SK-N-SH (cell line): ENCODE measurements around the gene MFSD12. TPM values are rescaled to one million over a fixed set of nuclear protein-coding genes. Genes with fewer than 3 reads are reported as not detected.

Experiments
- CTCF ChIA-PET: fragments of 300-600, 350-600 bp; formaldehyde crosslinking; extraction: SDS; loops from one replicate; lab custom pipeline; 2021; lab: Yijun Ruan, JAX
- POLR2A ChIA-PET: fragments of 350-600 bp; sonication (Branson Sonifier 250); formaldehyde crosslinking; extraction: SDS; loops from one replicate; lab custom pipeline; 2020; ENCODE audit warnings: antibody characterized with exemption, inconsistent platforms; lab: Yijun Ruan, JAX
- DNase-seq: peaks from one replicate; pipeline ENCODE4 v3.0.0; 2012
- H2AFZ ChIP-seq: fragments of 200-600 bp; sonication (generic); 2 replicates; pipeline ENCODE4 v1.8.1; 2016; ENCODE audit warnings: antibody characterized with exemption, mild to moderate bottlenecking, low read depth
- H3F3A ChIP-seq: fragments of 200-600 bp; sonication (generic); replicated peaks from 2 replicates; pipeline ENCODE3; 2016; ENCODE audit warnings: antibody characterized with exemption, mild to moderate bottlenecking; ENCODE audit not compliant: insufficient read depth
- H3K27ac ChIP-seq, 2 experiments: fragments of 200-500 bp in 1 of 2; fragments of 200-600 bp in 1 of 2; sonication (Bioruptor generic) in 1 of 2; sonication (generic), shearing (Covaris generic) in 1 of 2; 2 replicates each; pipeline versions ENCODE4 v1.5.1 to v1.6.1; 2014 to 2016; ENCODE audit warnings: low read depth in 2 of 2, inconsistent platforms in 1 of 2, low read length in 1 of 2, mild to moderate bottlenecking in 1 of 2, mixed read lengths in 1 of 2
- H3K27me3 ChIP-seq: fragments of 200-600 bp; sonication (generic), shearing (Covaris generic); 2 replicates; pipeline ENCODE4 v1.6.1; 2016; ENCODE audit warnings: mixed run types; ENCODE audit not compliant: insufficient read depth
- H3K36me3 ChIP-seq, 2 experiments: fragments of 200-500 bp in 1 of 2; fragments of 200-600 bp in 1 of 2; sonication (Bioruptor generic) in 1 of 2; sonication (generic) in 1 of 2; replicated peaks in 1 of 2; 2 replicates each; pipeline versions ENCODE3 to v1.5.1; 2014 to 2016; ENCODE audit warnings: low read length in 1 of 2, mild to moderate bottlenecking in 1 of 2; ENCODE audit not compliant: insufficient read depth in 2 of 2, control insufficient read depth in 1 of 2
- H3K4me1 ChIP-seq, 2 experiments: fragments of 200-500 bp in 1 of 2; fragments of 200-600 bp in 1 of 2; sonication (Bioruptor generic) in 1 of 2; sonication (generic), shearing (Covaris generic) in 1 of 2; 2 replicates each; pipeline versions ENCODE4 v1.5.1 to v1.6.1; 2014 to 2016; ENCODE audit warnings: low read depth in 1 of 2, low read length in 1 of 2, mixed run types in 1 of 2; ENCODE audit not compliant: insufficient read depth in 2 of 2, control insufficient read depth in 1 of 2
- H3K4me2 ChIP-seq: fragments of 200-600 bp; sonication (generic), shearing (Covaris generic); 2 replicates; pipeline ENCODE4 v1.6.1; 2017; ENCODE audit warnings: mixed run types
- H3K4me3 ChIP-seq, 2 experiments: fragments of 200-500 bp in 1 of 2; fragments of 200-600 bp in 1 of 2; sonication (Bioruptor generic) in 1 of 2; sonication (generic), shearing (Covaris generic) in 1 of 2; 2 replicates each; pipeline versions ENCODE4 v1.5.1 to v1.8.1; 2014 to 2016; ENCODE audit warnings: low read depth in 2 of 2, inconsistent platforms in 1 of 2, low read length in 1 of 2, mild to moderate bottlenecking in 1 of 2, mixed read lengths in 1 of 2, moderate library complexity in 1 of 2
- H3K79me2 ChIP-seq: fragments of 200-600 bp; sonication (generic); 2 replicates; pipeline ENCODE4 v1.8.1; 2017; ENCODE audit warnings: mild to moderate bottlenecking; ENCODE audit not compliant: insufficient read depth
- H3K9ac ChIP-seq: fragments of 200-600 bp; sonication (generic); 2 replicates; pipeline ENCODE4 v1.6.1; 2017; ENCODE audit warnings: mixed run types
- H3K9me2 ChIP-seq: fragments of 200-600 bp; sonication (generic); 2 replicates; pipeline ENCODE4 v1.6.1; 2017; ENCODE audit warnings: mixed run types
- H3K9me3 ChIP-seq: fragments of 200-600 bp; sonication (generic); 2 replicates; pipeline ENCODE4 v1.6.1; 2017; ENCODE audit warnings: mixed run types, mild to moderate bottlenecking, moderate library complexity
- H4K20me1 ChIP-seq: fragments of 200-600 bp; sonication (generic); 2 replicates; pipeline ENCODE4 v1.6.1; 2017; ENCODE audit warnings: mild to moderate bottlenecking, mixed run types; ENCODE audit not compliant: insufficient read depth
- CHD2 ChIP-seq: fragments of 150-350 bp; IDR thresholded peaks from 2 replicates; pipeline ENCODE4 v1.6.1; 2018; ENCODE audit warnings: low read length; ENCODE audit not compliant: partially characterized antibody
- CTCF ChIP-seq: fragments of 200-600 bp; sonication (generic); IDR thresholded peaks from 2 replicates; pipeline ENCODE4 v1.6.1; 2017; ENCODE audit warnings: antibody characterized with exemption, mild to moderate bottlenecking, moderate library complexity
- ELF1 ChIP-seq: IDR thresholded peaks from 2 replicates; pipeline ENCODE4 v1.4.0; 2012
- EZH2phosphoT487 ChIP-seq: fragments of 200-600 bp; sonication (generic); IDR thresholded peaks from 2 replicates; pipeline ENCODE4 v1.6.1; 2017; ENCODE audit warnings: low read depth, mixed run types, mild to moderate bottlenecking, antibody characterized with exemption, moderate library complexity, borderline replicate concordance
- FOSL2 ChIP-seq: IDR thresholded peaks from 2 replicates; pipeline ENCODE4 v1.4.0; 2012; ENCODE audit warnings: low read depth, mild to moderate bottlenecking, moderate library complexity, borderline replicate concordance
- FOXJ3 ChIP-seq: sonication (generic); formaldehyde crosslinking; IDR thresholded peaks from 2 replicates; pipeline ENCODE4 v1.5.1; 2020; ENCODE audit warnings: mild to moderate bottlenecking, missing genetic modification reagents
- MEF2A ChIP-seq: IDR thresholded peaks from 2 replicates; pipeline ENCODE4 v1.4.0; 2012; ENCODE audit warnings: low read depth, borderline replicate concordance
- NFIC ChIP-seq: IDR thresholded peaks from 2 replicates; pipeline ENCODE4 v1.4.0; 2012; ENCODE audit warnings: borderline replicate concordance
- PBX3 ChIP-seq: IDR thresholded peaks from 2 replicates; pipeline ENCODE4; 2012
- RCOR1 ChIP-seq: fragments of 150-350 bp; IDR thresholded peaks from 2 replicates; pipeline ENCODE4 v1.6.1; 2017; ENCODE audit warnings: antibody characterized with exemption, low read length
- SIN3A ChIP-seq: IDR thresholded peaks from 2 replicates; pipeline ENCODE4 v1.6.1; 2012; ENCODE audit warnings: low read depth, mild to moderate bottlenecking, low read length, moderate library complexity, borderline replicate concordance
- TAF1 ChIP-seq: IDR thresholded peaks from 2 replicates; pipeline ENCODE4 v1.6.1; 2012; ENCODE audit warnings: low read depth, mild to moderate bottlenecking, low read length, moderate library complexity, borderline replicate concordance
- TCF12 ChIP-seq: IDR thresholded peaks from 2 replicates; pipeline ENCODE4 v1.4.0; 2012
- USF1 ChIP-seq: IDR thresholded peaks from 2 replicates; pipeline ENCODE4 v1.4.0; 2012; ENCODE audit warnings: low read depth, borderline replicate concordance
- USF2 ChIP-seq: fragments of 150-350 bp; IDR thresholded peaks from 2 replicates; pipeline ENCODE4 v1.6.1; 2017; ENCODE audit warnings: antibody characterized with exemption, low read length, low read depth, borderline replicate concordance
- WGBS: methylation state at CpG from one replicate; pipeline ENCODE4 v1.1.6; 2017; ENCODE audit warnings: low lambda C conversion rate; 5-methylcytosine and 5-hydroxymethylcytosine counted together
- polyA plus RNA-seq, 3 experiments: library from polyadenylated mRNA; depleted of rRNA; stranded (reverse); fragments of >200 nt; gene quantifications; 2 replicates each; pipeline ENCODE4 v1.2.3, GENCODE V29; 2012
- TF ChIP-seq, protein P1 (sequence below): fragments of 150-350 bp; IDR thresholded peaks from 2 replicates; pipeline ENCODE4 v1.6.1; 2016; ENCODE audit warnings: mild to moderate bottlenecking, low read depth, low read length
- TF ChIP-seq, protein P2 (sequence below): IDR thresholded peaks from 2 replicates; pipeline ENCODE4 v1.4.0; 2012; ENCODE audit warnings: low read depth
- TF ChIP-seq, protein P3 (sequence below): IDR thresholded peaks from 2 replicates; pipeline ENCODE4 v1.4.0; 2012; ENCODE audit warnings: low read depth, borderline replicate concordance

MFSD12 gene
- polyA plus RNA-seq, 1 of the 3 experiments (the other 2 are of a cell fraction): 53.3 TPM

GRCh38 chr19:3511506-3512251, 45.7 kb downstream of the MFSD12 start (continued):
- TF ChIP-seq PBX3 (no peak), FOSL2 (no peak), MEF2A (no peak), NFIC (no peak), USF2 (no peak), ELF1 (no peak), RCOR1 (no peak), CHD2 (no peak)
- TF ChIP-seq, protein P1, sequence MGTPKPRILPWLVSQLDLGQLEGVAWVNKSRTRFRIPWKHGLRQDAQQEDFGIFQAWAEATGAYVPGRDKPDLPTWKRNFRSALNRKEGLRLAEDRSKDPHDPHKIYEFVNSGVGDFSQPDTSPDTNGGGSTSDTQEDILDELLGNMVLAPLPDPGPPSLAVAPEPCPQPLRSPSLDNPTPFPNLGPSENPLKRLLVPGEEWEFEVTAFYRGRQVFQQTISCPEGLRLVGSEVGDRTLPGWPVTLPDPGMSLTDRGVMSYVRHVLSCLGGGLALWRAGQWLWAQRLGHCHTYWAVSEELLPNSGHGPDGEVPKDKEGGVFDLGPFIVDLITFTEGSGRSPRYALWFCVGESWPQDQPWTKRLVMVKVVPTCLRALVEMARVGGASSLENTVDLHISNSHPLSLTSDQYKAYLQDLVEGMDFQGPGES: no peak
- TF ChIP-seq, protein P2, sequence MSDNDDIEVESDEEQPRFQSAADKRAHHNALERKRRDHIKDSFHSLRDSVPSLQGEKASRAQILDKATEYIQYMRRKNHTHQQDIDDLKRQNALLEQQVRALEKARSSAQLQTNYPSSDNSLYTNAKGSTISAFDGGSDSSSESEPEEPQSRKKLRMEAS: no peak
- TF ChIP-seq, protein P3, sequence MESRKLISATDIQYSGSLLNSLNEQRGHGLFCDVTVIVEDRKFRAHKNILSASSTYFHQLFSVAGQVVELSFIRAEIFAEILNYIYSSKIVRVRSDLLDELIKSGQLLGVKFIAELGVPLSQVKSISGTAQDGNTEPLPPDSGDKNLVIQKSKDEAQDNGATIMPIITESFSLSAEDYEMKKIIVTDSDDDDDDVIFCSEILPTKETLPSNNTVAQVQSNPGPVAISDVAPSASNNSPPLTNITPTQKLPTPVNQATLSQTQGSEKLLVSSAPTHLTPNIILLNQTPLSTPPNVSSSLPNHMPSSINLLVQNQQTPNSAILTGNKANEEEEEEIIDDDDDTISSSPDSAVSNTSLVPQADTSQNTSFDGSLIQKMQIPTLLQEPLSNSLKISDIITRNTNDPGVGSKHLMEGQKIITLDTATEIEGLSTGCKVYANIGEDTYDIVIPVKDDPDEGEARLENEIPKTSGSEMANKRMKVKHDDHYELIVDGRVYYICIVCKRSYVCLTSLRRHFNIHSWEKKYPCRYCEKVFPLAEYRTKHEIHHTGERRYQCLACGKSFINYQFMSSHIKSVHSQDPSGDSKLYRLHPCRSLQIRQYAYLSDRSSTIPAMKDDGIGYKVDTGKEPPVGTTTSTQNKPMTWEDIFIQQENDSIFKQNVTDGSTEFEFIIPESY: no peak

DNA sequence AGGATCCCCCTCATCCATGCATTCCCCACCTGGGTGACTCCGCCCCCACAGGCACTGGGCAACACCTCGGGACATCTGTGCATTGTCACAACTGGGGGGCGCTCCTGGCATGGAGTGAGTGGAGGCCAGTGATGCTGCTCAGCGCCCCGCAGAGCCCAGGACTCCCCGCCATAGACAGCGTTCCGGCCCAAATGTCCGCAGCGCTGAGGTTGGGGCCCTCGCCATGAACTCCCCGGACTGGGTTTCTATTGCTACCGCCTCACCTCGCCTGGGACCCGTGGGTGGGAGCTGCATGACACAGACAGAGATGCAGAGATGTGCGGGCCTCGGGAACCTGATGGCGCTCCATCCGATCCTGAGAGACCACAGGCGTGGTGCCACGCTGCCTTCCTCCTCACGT, 46.7 kb downstream of the MFSD12 start:
- no peaks in the 10 kb centered on the region for H3K9me3 ChIP-seq
- ChIA-PET POLR2A (no interaction called here), CTCF (interaction anchor here (0.9 to 2.0 kb wide), 2 partner anchors 34 to 46 kb away, joined by 3 to 7 read pairs; no protein-coding TSS in a partner anchor)
- no peak overlapping the region for H3K4me3 ChIP-seq
- DNase-seq: no peak
- H4K20me1 ChIP-seq: peaks cover 80% of the 10 kb centered on the region
- H3K79me2 ChIP-seq: peaks cover 96% of the 10 kb centered on the region
- H3K27me3 ChIP-seq: no peaks in the 10 kb centered on the region
- H3K4me2 ChIP-seq: no peak overlapping the region
- WGBS: 94% methylated on average over 15 of the region's 22 CpGs
- peaks cover 13% of the 10 kb centered on the region for H3F3A ChIP-seq
- H3K36me3 ChIP-seq: peaks cover 0 to 7% of the 10 kb centered on the region in 2 experiments
- H3K4me1 ChIP-seq: peaks cover 7 to 8% of the 10 kb centered on the region in 2 experiments; a peak in 2 of 4 replicates
- no peak overlapping the region for H3K9ac ChIP-seq
- no peak overlapping the region for H2AFZ ChIP-seq
- no peaks in the 10 kb centered on the region for H3K9me2 ChIP-seq
- TF ChIP-seq TAF1 (no peak), FOXJ3 (CRISPR knock-in tag) (no peak), RCOR1 (no peak), FOSL2 (no peak), USF1 (no peak), TCF12 (no peak), CTCF (no peak), SIN3A (no peak), EZH2phosphoT487 (no peak)
- TF ChIP-seq, protein P3: no peak
- TF ChIP-seq, all 33 proteins: peak for 0
- H3K27ac ChIP-seq: no peak overlapping the region
